ENCODE data around the gene PTCD3.

PTCD3 gene

DNA sequence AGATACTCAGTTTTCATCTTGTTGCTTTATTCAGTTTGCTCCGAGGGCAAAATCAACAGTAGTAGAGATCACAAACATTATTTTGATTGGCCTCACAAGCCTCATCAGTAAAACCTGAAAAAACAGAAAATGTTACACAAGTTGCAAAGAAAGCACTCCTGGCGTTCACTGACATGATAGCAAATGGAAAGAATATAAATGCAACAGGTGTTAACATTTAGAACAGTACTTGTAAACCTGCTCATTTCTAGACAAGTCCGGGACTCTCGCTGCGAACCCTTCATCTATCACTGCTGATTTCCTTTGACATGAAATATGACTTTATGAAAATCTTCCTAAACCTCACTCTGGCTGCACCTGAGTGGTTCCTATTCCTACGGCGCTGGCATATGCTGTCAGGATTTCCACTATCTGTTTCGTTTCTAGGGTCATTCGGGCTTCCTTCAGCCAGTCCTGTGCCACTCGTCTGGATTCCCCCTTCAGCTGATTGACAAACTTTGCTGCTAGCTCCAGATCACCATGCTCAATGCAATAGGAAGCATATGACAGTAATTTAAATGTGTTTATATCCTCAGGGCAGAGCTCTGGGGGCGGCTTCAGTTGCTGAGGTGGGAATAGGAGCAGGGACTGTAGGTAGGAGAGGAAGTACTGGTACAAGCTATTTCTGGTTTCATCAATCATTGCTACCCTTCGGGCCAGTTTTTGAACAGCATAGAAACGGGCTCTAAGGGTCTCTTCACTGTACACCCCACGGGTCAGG, 38.1 kb downstream of the PTCD3 start:
- DNase-seq (ENCODE audit: low read depth in 2 of 2): no peak

- no peak for DNase-seq (ENCODE audit: low read depth in 2 of 2)
These were observed 41.8 kb downstream of the PTCD3 start for GRCh38 chr2:86147793-86148192.

DNA sequence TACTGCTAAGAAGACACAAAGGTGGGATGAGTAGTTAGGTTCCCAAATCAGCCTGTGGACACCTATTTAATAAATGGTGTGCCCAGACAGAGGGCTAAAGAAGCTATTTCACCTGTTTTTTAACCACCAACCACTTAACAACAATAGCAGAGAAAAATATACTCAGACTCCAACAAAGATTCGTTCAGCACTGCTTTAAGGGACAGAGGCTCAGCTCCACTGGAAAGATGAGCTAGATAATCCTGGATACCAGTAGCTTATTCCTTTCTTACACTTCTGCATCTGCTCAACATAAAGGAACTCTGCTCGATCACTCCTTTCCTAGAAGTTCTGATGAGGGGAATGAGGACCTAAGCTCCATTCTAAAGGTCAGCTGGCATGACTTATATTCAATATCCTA, 44.5 kb downstream of the PTCD3 start:
- DNase-seq (ENCODE audit: low read depth in 2 of 2): no peak

GRCh38 chr2:86157009-86157556, 51.0 kb downstream of the PTCD3 start:
- no peak for DNase-seq (ENCODE audit: low read depth in 2 of 2)

DNA sequence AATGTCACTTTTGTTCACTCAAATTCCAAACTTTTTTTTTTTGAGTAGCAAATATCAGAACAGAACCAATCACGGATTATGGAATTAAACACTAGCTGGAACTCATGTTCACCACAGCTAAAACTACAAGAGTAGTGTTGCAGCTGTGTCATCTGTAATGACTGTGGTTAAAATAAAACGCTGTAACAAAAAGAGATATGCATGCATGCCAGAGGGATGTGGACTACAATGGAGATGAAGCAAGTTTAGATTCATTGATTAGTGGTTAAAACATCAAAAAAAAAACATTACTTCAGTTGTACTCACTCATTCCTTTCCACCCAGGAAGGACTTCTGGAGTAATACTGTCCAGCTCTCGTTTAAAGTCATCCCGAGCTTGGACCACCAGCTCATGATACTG, 52.3 kb downstream of the PTCD3 start:
- DNase-seq (ENCODE audit: low read depth in 2 of 2): no peak

DNA sequence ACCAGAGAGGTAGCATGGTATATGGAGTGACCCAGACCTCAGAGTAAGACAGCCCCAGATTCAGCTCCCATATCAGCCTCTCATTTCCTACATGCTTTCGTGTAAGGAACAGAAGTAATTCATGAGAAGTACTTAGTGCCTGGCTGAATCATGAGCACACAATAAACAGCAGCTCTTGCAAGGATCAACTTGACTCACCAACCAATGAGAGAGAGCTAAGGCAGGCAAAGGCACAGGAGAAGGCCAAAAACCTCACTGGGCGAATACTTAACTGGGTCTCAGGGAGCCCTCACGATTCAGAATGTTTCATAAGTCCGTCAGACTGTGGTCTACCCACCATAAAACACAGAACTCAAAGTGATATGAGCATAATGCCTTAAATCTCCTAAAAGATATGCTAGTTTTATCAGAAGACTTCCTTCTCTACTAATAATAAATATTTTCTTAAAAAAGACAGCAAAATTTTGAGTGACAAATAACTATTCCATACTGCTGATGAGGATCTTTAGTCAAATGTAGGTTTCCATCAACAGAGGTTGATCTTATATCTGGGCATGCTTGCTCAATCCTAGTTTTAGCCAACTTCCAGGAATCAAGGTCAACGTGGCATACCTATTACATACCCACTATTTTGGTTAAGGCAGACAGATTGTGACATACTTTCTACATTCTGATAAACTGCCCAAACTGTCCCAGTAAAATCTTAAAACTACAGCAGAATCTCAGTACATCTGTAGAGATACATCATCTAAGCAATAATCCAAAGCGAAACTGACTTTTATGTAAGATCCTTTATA, 54.3 kb downstream of the PTCD3 start:
- DNase-seq (ENCODE audit: low read depth in 2 of 2): no peak

GRCh38 chr2:86170449-86170848, 64.4 kb downstream of the PTCD3 start:
- DNase-seq (ENCODE audit: low read depth in 2 of 2): no peak

DNA sequence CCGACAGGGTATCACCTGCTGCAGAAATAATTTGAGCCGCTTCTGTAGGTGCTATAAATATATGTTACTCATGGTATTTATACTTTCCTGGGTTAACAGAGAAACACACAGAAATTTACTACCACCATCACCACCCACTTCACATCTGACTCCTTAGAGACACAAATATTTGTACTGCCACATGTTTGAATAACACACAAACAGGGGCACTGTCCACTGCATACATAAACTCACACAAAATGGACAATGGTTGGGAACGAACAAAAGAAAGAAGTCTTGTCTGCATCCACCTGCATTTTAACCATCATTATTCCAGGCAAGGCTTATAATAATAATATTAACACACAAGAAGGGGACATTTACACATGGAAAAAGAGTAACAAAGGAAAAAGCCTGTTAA, 65.3 kb downstream of the PTCD3 start:
- no peak for DNase-seq (ENCODE audit: low read depth in 2 of 2)

GRCh38 chr2:86172610-86173009, 66.6 kb downstream of the PTCD3 start:
- no peak for DNase-seq (ENCODE audit: low read depth in 2 of 2)

DNA sequence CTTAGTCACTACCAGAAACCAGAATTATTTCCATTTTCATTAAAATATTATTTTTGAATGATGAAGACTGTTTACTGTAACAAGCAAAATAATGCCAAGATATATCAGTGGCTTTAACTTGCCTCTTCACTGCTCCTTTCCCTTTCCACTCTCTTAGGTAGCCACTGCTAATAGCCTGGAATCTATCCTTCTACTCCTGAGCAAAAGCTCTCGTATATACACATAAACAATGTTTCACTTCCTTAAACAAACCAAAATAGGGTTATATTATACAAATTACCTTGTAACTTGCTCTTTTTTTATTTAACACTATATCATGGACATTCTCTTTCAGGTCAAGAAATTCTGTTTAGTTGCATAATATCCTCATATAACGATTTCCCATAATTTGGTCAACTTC, 68.4 kb downstream of the PTCD3 start:
- no peak for DNase-seq (ENCODE audit: low read depth in 2 of 2)

GRCh38 chr2:86175828-86176227, 69.8 kb downstream of the PTCD3 start:
- DNase-seq (ENCODE audit: low read depth in 2 of 2): no peak

DNA sequence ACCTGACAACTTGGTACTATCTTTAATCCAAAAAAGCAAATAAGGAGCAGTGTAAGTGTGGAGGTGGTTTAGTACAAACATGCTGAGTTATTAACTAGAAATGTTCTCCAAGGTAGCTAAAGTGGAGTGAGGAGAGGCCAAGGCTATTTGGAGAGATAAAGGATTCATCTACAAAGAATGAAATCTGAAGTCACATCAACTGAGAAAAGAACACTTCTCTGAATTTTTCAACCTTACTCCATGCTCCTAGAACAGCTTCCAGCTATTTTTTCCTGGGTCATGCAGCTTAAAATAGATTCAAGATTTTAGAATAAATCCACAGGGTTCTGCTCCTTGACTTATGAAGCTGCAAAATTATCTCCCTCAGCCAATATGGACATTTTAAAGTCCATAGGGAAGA, 70.6 kb downstream of the PTCD3 start:
- no peak for DNase-seq (ENCODE audit: low read depth in 2 of 2)

GRCh38 chr2:86185517-86186212, 79.6 kb downstream of the PTCD3 start:
- no peak for DNase-seq (ENCODE audit: low read depth in 2 of 2)

DNA sequence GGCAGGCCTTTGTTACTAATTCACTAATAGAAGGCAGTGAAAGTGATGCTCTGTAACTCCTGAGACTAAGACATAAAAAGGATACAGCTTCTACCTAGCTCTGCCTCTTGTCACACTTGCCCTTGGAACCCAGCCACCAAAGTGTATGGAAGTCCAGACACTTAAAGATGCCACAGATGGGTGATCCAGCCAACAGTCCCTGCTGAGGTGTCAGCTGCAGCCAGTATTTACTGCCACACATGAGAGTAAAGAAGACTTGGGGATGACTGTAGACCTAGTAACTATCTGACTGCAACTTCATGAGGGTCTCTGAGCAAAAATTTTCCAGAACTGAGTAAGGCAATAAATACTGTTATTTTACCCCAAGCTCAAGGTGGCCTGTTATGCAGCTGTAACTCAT, 80.4 kb downstream of the PTCD3 start:
- no peak for DNase-seq (ENCODE audit: low read depth in 2 of 2)

- no peak for DNase-seq (ENCODE audit: low read depth in 2 of 2)
These were observed 83.9 kb downstream of the PTCD3 start for GRCh38 chr2:86189782-86190416.

All from stimulated activated CD4-positive, alpha-beta T cell treated with anti-CD3 and anti-CD28 coated beads, Interleukin-15, amount 100 ng/mL, for 48 hours (primary cell).